LNCaP clone FGC (cell line): ENCODE data around the gene COPZ1.

Experiments used
- DNase-seq: peaks from one replicate; pipeline ENCODE4 v3.0.0-alpha.2; 2011; ENCODE audit warnings: low read depth
- H3K4me3 ChIP-seq: 2 replicates; pipeline ENCODE4 v1.5.1; 2011; ENCODE audit warnings: mild to moderate bottlenecking, low read depth, low read length, control low read depth
- CTCF ChIP-seq: IDR thresholded peaks from 2 replicates; pipeline ENCODE4 v1.5.1; 2012; ENCODE audit warnings: mild to moderate bottlenecking; ENCODE audit not compliant: control insufficient read depth, insufficient read depth; ENCODE audit errors: extremely low read depth

COPZ1 gene

DNA sequence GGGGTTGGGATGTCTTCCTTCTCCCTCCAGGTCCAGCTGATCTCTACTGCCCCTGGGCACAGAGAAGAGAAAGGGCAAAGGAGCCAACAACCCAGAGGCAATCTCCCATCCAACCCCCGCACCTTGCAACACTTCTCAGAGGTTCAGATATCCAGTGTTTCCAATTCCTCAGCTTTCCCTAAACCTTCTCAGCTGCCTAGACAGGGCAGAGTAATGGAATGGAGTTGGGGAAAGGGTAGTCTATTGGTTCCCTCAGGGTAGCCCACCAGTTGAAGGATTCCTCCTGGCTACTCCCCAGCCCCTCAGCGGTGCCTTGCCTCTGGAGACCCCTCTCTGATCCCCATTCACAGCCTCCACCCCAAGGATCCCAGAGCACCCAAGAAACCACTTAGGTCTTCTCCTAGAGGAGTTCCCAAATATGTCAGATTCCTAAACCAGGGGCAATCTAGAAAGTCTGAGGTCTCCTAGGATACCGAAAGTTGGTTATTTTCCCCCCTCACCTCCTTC is 24.7 kb upstream of the COPZ1 start:
- TF ChIP-seq CTCF, result no peak
- H3K4me3 ChIP-seq, result peak overlapping the region; percentile 18; the same call in 1 of the 2 replicates
- DNase-seq, result no peak

DNA sequence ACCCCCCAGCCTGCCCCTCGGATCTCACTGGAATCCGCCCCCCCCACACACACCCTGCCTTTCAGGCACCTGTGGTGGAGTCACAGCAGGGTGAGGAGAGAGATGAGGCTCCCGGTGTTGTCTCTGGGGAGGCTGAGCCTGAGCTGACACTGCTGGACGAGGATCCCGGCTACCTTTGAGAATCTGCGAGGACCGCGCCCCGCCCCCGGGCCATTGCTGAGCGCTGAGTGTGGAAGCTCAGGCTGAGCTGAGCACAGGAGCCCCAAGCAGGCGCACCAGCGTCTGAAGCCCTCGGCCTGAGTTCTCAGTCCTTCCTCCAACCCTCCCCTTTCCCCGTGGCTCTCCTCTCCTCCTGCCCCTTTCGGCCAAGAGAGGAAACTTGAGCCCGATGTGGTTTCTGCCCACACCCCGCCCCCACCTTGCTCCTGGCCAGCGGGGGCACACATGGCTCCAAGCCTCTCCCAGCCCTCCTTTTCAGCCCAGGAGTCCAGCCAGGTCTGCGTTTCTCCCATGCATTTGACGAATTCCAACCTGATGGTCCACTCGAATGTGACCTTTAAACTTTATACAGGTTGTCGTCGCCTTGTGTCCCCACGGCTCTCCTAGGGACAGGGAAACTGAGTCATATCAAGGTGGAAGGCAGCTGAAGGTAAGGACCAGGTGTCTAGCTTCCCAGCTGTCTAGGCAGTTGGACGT is 24.1 kb upstream of the COPZ1 start, which contains the start of gene NFE2:
Gene NFE2, minus strand, starts transcription at position 284 of the 696 bp plus-strand sequence. CDS start 5,767 bp downstream, outside the sequence.
- TF ChIP-seq CTCF, result no peak
- DNase-seq, result no peak
- H3K4me3 ChIP-seq, result peak within 1 kb of the TSS; percentile 18; the same call in 1 of the 2 replicates

GRCh38 chr12:54301428-54302048 is 23.4 kb upstream of the COPZ1 start:
- no peak for TF ChIP-seq CTCF
- H3K4me3 ChIP-seq, result no peak overlapping the region
- no peak for DNase-seq

- DNase-seq, result no peak
- TF ChIP-seq CTCF, result no peak
- H3K4me3 ChIP-seq, result no peak overlapping the region
Measured at GRCh38 chr12:54303640-54304039, 21.3 kb upstream of the COPZ1 start.

GRCh38 chr12:54304187-54304810 is 20.6 kb upstream of the COPZ1 start:
- no peak for DNase-seq
- TF ChIP-seq CTCF, result no peak
- no peak overlapping the region for H3K4me3 ChIP-seq

DNA sequence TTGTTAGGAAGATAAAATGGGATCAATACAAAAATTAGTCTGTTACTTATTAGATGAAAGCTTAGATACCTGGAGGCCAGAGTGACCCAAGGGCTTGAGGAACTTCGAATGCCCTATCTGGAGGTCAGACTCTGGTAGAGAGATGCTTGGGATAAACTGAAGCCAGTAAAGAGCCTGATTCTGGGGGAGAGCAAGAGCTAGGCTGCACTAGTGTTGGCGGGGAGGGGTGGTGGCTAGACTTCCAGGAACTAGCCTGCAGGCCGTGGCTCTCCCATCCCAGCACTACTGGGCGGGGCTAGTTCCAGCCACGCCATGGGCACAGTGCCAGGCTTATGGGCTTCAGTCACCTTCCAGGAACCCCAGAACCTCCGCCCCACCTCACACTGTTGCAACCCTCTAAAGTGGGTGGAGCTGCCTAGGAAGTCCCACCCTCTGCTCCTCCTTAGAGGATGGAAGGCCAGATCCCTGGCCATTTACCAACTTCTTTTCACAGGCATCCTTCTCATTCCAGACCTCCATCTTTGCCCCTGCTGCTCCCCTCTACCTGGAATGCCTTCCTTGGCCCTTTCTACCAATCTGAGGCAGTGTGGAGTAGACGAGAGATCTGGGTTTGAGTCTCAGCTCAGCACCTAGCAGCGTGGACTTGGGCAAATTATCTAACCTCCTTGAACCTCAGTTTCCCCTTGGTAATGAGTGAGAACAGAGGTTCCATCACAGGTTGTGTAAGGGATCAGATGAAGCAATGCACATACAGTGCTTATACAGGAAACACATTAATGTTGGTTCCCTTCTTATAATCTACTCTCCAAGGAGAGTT is 17.8 kb upstream of the COPZ1 start:
- DNase-seq, result no peak
- no peak for TF ChIP-seq CTCF
- H3K4me3 ChIP-seq, result no peak overlapping the region
